ENCODE data around the gene ADD3.

ADD3 gene

DNA sequence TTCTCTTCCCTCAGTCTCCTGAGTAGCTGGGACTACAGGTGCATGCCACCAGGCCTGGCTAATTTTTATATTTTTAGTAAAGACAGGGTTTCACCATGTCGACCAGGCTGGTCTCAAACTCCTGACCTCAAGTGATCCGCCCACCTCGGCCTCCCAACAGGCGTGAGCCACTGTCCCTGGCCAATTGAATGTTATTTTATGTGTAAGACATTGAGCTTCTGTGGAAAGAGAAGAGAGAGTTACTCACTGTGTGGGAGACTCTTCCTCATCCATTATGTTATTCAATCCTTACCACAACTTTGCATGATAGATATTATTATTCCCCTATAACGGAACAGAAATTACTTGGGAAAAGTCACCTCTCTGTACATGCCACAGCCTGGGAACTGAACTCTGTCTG, 167.0 kb downstream of the ADD3 start:
- no peaks in the 10 kb centered on the region for H3K36me3 ChIP-seq (ENCODE audit: insufficient read depth, low read length)
- peaks cover 17% of the 10 kb centered on the region for H3K27me3 ChIP-seq (ENCODE audit: insufficient read depth, low read length)
- H3K4me3 ChIP-seq (ENCODE audit: low read length): no peak overlapping the region
- H2AFZ ChIP-seq (ENCODE audit: low read depth, low read length): no peak overlapping the region
- H3K9me3 ChIP-seq (ENCODE audit: low read length): no peaks in the 10 kb centered on the region
- H3K4me1 ChIP-seq (ENCODE audit: insufficient read depth, low read length): peaks cover 34% of the 10 kb centered on the region

DNA sequence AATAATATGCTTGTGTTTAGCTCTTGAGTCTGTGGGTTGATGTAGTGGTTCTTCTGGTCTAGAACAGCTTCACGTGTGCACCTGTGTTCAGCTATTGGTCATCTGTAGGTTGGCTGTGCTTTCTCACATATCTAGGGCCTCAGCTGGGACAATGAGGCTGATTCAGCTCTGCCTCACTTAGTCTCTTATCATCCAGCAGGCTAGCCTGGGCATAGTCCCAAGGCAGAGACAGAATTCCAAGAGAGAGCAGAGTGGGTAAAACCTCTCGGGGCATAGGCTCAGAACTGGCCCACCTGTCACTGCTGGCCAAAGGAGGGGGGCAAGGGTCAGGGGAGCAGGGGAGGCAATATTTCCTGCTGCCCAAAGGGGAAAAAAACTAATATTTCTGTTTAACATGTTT, 167.6 kb downstream of the ADD3 start:
- H3K36me3 ChIP-seq (ENCODE audit: insufficient read depth, low read length): no peaks in the 10 kb centered on the region
- H3K27me3 ChIP-seq (ENCODE audit: insufficient read depth, low read length): peaks cover 14% of the 10 kb centered on the region
- no peak overlapping the region for H2AFZ ChIP-seq (ENCODE audit: low read depth, low read length)
- H3K9me3 ChIP-seq (ENCODE audit: low read length): no peaks in the 10 kb centered on the region
- H3K4me3 ChIP-seq (ENCODE audit: low read length): no peak overlapping the region
- peaks cover 28% of the 10 kb centered on the region for H3K4me1 ChIP-seq (ENCODE audit: insufficient read depth, low read length)

DNA sequence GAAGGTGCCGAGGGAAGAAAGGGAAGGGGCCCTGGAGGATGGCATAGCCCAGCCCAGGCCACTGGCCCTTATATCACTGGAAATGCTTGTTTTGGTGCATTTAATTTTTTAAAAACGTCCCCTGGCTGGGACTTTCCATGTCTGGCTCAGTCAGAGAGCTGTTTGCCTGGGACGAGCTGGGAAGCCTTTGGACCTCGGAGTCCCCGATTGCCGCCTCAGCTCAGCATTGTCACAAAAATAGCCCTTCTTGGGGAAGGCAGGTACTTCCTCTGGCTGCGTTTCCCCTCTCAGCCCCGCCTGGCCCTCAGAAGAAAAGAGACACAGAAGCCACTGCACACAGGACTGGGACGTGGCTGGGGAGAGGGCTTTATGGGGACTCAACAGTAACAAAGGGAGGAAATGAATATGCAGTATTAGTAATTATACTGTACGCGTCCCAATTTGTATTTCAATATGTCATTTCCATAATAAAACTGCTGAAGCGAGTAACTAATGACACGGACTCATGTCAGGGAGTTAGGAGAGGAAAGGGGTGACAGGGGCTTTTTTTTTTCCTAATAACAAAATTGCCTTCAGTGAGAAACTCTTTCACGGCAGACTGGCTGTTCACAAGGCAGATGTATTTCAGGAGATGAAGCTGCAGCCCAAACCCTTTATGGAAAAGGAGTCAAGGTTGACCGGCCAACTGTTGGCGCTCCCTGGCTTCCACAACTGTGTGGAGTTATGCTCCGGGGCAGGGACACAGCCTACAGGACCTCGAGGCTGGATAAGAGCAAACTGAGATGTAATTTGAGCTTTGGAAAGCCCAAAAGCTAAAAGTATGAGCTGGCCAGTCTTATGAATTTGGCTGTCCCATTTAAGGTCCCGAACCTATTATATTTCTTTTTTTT, 168.6 kb downstream of the ADD3 start:
- H3K4me3 ChIP-seq (ENCODE audit: low read length): no peak overlapping the region
- peaks cover 10% of the 10 kb centered on the region for H3K27me3 ChIP-seq (ENCODE audit: insufficient read depth, low read length)
- H2AFZ ChIP-seq (ENCODE audit: low read depth, low read length): no peak overlapping the region
- no peaks in the 10 kb centered on the region for H3K36me3 ChIP-seq (ENCODE audit: insufficient read depth, low read length)
- peaks cover 21% of the 10 kb centered on the region for H3K4me1 ChIP-seq (ENCODE audit: insufficient read depth, low read length)
- no peaks in the 10 kb centered on the region for H3K9me3 ChIP-seq (ENCODE audit: low read length)

DNA sequence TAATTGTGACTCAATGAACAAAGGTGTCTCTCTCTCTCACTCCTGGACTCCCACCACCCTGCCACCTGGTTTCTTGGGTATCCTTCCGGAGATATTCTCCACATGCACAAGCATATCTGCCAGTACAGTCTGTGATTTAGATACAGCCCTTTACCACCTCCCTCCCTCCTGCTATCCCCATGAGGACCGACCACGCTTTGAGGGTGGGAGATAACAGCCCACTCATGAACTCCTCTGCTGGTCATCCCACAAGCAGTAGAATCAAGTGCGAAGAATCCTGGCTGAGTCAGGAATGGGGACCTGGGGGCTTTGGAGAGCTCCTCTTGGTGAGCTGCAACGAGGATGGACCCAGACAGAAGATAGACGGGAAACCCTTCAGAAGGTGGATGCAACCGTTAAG, 171.4 kb downstream of the ADD3 start:
- peaks cover 17% of the 10 kb centered on the region for H3K4me1 ChIP-seq (ENCODE audit: insufficient read depth, low read length)
- no peaks in the 10 kb centered on the region for H3K36me3 ChIP-seq (ENCODE audit: insufficient read depth, low read length)
- H2AFZ ChIP-seq (ENCODE audit: low read depth, low read length): no peak overlapping the region
- no peaks in the 10 kb centered on the region for H3K9me3 ChIP-seq (ENCODE audit: low read length)
- H3K27me3 ChIP-seq (ENCODE audit: insufficient read depth, low read length): peaks cover 6% of the 10 kb centered on the region
- H3K4me3 ChIP-seq (ENCODE audit: low read length): no peak overlapping the region

DNA sequence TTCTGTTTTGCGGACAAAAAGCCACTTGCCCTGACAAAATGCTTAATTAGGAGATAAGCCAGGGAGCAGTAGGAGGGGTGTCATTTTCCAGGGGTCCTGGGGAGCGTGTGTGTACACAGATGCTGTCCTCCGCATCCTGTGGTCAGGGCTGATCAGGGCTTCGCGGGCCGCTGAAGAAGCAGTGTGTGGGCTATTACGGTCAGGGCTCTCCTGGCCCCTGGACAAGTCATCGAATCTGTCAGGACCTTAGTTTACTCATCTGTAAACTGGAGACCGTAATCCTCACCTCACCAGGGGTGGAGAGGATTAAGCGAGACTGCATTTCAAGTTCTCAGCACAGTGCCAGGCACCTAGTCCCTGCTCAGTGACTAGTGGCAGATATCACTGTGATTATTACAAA, 173.7 kb downstream of the ADD3 start:
- H3K9me3 ChIP-seq (ENCODE audit: low read length): no peaks in the 10 kb centered on the region
- peaks cover 6% of the 10 kb centered on the region for H3K27me3 ChIP-seq (ENCODE audit: insufficient read depth, low read length)
- no peak overlapping the region for H2AFZ ChIP-seq (ENCODE audit: low read depth, low read length)
- peaks cover 3% of the 10 kb centered on the region for H3K4me1 ChIP-seq (ENCODE audit: insufficient read depth, low read length)
- no peaks in the 10 kb centered on the region for H3K36me3 ChIP-seq (ENCODE audit: insufficient read depth, low read length)
- no peak overlapping the region for H3K4me3 ChIP-seq (ENCODE audit: low read length)

DNA sequence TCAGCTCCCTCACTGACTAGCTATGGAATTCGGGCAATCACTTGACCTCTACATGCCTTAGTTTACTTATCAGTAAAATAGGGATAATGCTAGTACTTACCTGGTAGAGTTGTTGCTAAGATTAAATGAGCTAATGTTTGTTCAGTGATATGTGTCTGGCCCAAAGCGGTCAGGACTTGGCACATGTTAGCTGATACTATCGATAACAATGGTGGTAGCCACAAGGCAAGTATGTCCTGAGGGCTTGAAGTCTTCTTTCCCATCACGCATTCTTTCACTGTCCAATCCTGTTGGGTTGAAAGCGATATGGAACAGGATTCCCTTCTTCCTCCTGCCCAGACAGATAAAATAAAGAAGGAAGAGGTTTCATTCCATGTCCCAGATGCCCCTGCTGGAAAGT, 174.1 kb downstream of the ADD3 start:
- no peak overlapping the region for H3K4me3 ChIP-seq (ENCODE audit: low read length)
- H3K4me1 ChIP-seq (ENCODE audit: insufficient read depth, low read length): no peaks in the 10 kb centered on the region
- H3K27me3 ChIP-seq (ENCODE audit: insufficient read depth, low read length): peaks cover 6% of the 10 kb centered on the region

DNA sequence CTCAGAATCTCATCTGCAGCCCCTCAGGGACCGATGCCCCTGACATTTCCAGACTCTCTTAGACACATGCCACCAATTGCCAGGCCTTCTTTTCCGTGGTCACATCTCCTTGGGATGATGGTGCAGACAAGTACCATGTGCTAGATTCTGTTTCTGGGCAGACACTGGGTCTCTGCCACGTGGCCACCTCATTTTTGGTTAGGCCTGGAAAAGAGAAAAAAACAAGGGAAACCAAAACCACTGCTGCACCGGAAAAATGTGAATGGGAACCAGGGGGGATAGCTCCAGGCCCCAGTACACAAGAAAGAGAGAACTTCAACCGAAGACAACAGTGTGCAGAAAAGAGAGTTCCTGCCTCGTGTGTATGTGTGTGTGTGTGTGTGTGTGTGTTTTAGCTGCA, 176.6 kb downstream of the ADD3 start:
- H3K27me3 ChIP-seq (ENCODE audit: insufficient read depth, low read length): peaks cover 1% of the 10 kb centered on the region
- H3K36me3 ChIP-seq (ENCODE audit: insufficient read depth, low read length): no peaks in the 10 kb centered on the region
- no peaks in the 10 kb centered on the region for H3K9me3 ChIP-seq (ENCODE audit: low read length)
- no peak overlapping the region for H3K4me3 ChIP-seq (ENCODE audit: low read length)
- H2AFZ ChIP-seq (ENCODE audit: low read depth, low read length): no peak overlapping the region
- no peaks in the 10 kb centered on the region for H3K4me1 ChIP-seq (ENCODE audit: insufficient read depth, low read length)

More for the DNA sequence above, 174.1 kb downstream of the ADD3 start:
- Histone ChIP-seq H3K9me3 (ENCODE audit: low read length) (no peaks in the 10 kb centered on the region), H3K36me3 (ENCODE audit: insufficient read depth, low read length) (no peaks in the 10 kb centered on the region), H2AFZ (ENCODE audit: low read depth, low read length) (no peak overlapping the region)

All from neuron (in vitro differentiated cells).